Measurements from ENCODE around the gene SBF2. TPM values are rescaled to one million over a fixed set of nuclear protein-coding genes. Genes with fewer than 3 reads are reported as not detected.
"Not testable (repeated sequence)": the region's sequence is repeated elsewhere in the genome, so short reads cannot be mapped to it uniquely, and the experiment has no call there.

SBF2 gene
- total RNA-seq, 1 donor from 2014 or later, result 34.5 TPM

- H3K27ac ChIP-seq, result no peak overlapping the region
- no peaks in the 10 kb centered on the region for H3K27me3 ChIP-seq
- no peak overlapping the region for H3K4me3 ChIP-seq
- TF ChIP-seq CTCF (IDR thresholded peaks at IDR 0.05), result no peak
- H3K36me3 ChIP-seq, result no peaks in the 10 kb centered on the region
- peaks cover 17 to 32% of the 10 kb centered on the region in 2 donors for H3K9me3 ChIP-seq
- DNase-seq (ENCODE audit: low spot score in 2 of 2), result no peak
- intact Hi-C loops (cut with DNase I), result no loop called here
- peaks cover 0 to 2% of the 10 kb centered on the region in 2 donors for H3K4me1 ChIP-seq
Observed at GRCh38 chr11:10042699-10043098, 251.3 kb downstream of the SBF2 start.

GRCh38 chr11:10041748-10042446, 252.1 kb downstream of the SBF2 start:
- H3K4me3 ChIP-seq, result no peak overlapping the region
- H3K36me3 ChIP-seq, result no peaks in the 10 kb centered on the region
- TF ChIP-seq CTCF (IDR thresholded peaks at IDR 0.05), result no peak
- H3K4me1 ChIP-seq, result peaks cover 0 to 2% of the 10 kb centered on the region in 2 donors
- no peaks in the 10 kb centered on the region for H3K27me3 ChIP-seq
- H3K9me3 ChIP-seq, result peaks cover 17 to 27% of the 10 kb centered on the region in 2 donors
- intact Hi-C loops (cut with DNase I), result no loop called here
- no peak overlapping the region for H3K27ac ChIP-seq
- no peak for DNase-seq (ENCODE audit: low spot score in 2 of 2)

- no peak for DNase-seq (ENCODE audit: low spot score in 2 of 2)
- TF ChIP-seq CTCF (IDR thresholded peaks at IDR 0.05), result no peak
- Histone ChIP-seq H3K4me1 (peaks cover 0 to 2% of the 10 kb centered on the region in 2 donors), H3K4me3 (no peak overlapping the region), H3K27ac (no peak overlapping the region), H3K36me3 (no peaks in the 10 kb centered on the region), H3K27me3 (no peaks in the 10 kb centered on the region), H3K9me3 (peaks cover 17 to 25% of the 10 kb centered on the region in 2 donors)
- intact Hi-C loops (cut with DNase I), result no loop called here
Observed at GRCh38 chr11:10041332-10041731, 252.7 kb downstream of the SBF2 start.

GRCh38 chr11:10038521-10039302, 255.3 kb downstream of the SBF2 start:
- TF ChIP-seq CTCF (IDR thresholded peaks at IDR 0.05), result no peak

GRCh38 chr11:10035932-10036331, 258.1 kb downstream of the SBF2 start:
- DNase-seq (ENCODE audit: low spot score in 2 of 2); H3K9me3 ChIP-seq; H3K36me3 ChIP-seq; H3K27ac ChIP-seq; H3K27me3 ChIP-seq; H3K4me1 ChIP-seq; H3K4me3 ChIP-seq; intact Hi-C loops (cut with DNase I): not testable (repeated sequence)

More at GRCh38 chr11:10038521-10039302, 255.3 kb downstream of the SBF2 start:
- peaks cover 0 to 4% of the 10 kb centered on the region in 2 donors for H3K9me3 ChIP-seq
- intact Hi-C loops (cut with DNase I), result no loop called here
- H3K27ac ChIP-seq, result no peak overlapping the region
- no peak overlapping the region for H3K4me3 ChIP-seq
- peaks cover 0 to 2% of the 10 kb centered on the region in 2 donors for H3K4me1 ChIP-seq
- H3K36me3 ChIP-seq, result no peaks in the 10 kb centered on the region
- DNase-seq (ENCODE audit: low spot score in 2 of 2), result no peak
- H3K27me3 ChIP-seq, result no peaks in the 10 kb centered on the region

- Histone ChIP-seq H3K27ac (no peak overlapping the region), H3K4me1 (no peaks in the 10 kb centered on the region), H3K9me3 (no peaks in the 10 kb centered on the region), H3K27me3 (no peaks in the 10 kb centered on the region), H3K4me3 (no peak overlapping the region), H3K36me3 (no peaks in the 10 kb centered on the region)
- DNase-seq (ENCODE audit: low spot score in 2 of 2), result no peak
- no peak for TF ChIP-seq CTCF (IDR thresholded peaks at IDR 0.05)
- intact Hi-C loops (cut with DNase I), result no loop called here
Observed at GRCh38 chr11:10032935-10033334, 261.1 kb downstream of the SBF2 start.
